T-helper 2 cell treated with Interferon-gamma antibody and Interleukin-4, amounts not matched to agents 5 μg/mL and 100 μg/mL, for 36 hours (primary cell): ENCODE results near the gene BRD4.

Source experiments
- DNase-seq: peaks from one replicate; pipeline ENCODE4 v3.0.0; 2021; ENCODE audit warnings: low spot score
- H3K27ac Mint-ChIP-seq: one replicate; pipeline ENCODE4 v1.8.0; 2021; ENCODE audit warnings: mild to moderate bottlenecking, mixed read lengths
- H3K27me3 Mint-ChIP-seq: one replicate; pipeline ENCODE4 v1.8.0; 2021; ENCODE audit warnings: low read depth, mixed read lengths
- H3K36me3 Mint-ChIP-seq: one replicate; pipeline ENCODE4 v1.8.0; 2021; ENCODE audit warnings: low read depth, mixed read lengths
- H3K4me1 Mint-ChIP-seq: one replicate; pipeline ENCODE4 v1.8.0; 2021; ENCODE audit warnings: low read depth, mixed read lengths
- H3K4me3 Mint-ChIP-seq: one replicate; pipeline ENCODE4 v1.8.0; 2022; ENCODE audit warnings: mild to moderate bottlenecking, moderate library complexity, mixed read lengths
- H3K9me3 Mint-ChIP-seq: one replicate; pipeline ENCODE4 v1.8.0; 2021; ENCODE audit warnings: mixed read lengths

Gene BRD4

DNA sequence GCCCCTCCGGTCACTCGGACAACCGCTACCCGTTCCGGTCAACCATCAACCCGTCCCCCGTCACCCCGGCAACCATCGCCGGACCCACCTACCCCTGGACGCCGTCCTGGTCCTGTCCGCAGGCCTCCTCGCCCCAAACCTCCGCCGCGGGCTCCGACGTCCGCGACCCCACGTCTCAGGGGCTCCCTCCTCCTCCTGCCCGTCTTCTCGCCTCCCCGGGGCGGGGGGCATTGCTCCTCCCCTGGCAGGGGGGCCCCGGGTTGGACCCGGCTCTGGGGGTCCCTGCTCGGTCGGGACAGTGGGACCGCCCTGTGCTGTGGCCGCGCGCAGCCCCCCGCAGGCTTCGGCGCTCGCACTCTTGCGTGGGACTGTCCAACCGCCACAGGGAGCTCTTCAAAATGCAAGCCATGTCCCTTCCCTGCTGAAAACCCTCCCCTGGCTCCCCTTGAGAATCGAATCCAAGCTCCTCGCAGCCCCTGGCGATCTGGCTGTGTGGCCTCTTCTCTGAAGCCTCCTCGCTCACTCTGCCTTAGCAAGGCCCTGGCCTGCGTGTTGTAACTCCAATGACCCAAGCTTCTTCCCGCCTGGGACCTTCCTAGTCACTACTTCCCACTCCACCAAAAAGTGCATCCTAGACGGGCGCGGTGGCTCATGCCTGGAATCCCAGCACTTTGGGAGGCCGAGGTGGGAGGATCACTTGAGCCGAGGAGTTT, 108.5 kb downstream of the BRD4 start:
- H3K36me3 Mint-ChIP-seq, result no peaks in the 10 kb centered on the region
- peaks cover 23% of the 10 kb centered on the region for H3K27me3 Mint-ChIP-seq
- H3K9me3 Mint-ChIP-seq, result no peaks in the 10 kb centered on the region
- H3K4me1 Mint-ChIP-seq, result peaks cover 8% of the 10 kb centered on the region
- H3K4me3 Mint-ChIP-seq, result peak overlapping the region; percentile 78
- H3K27ac Mint-ChIP-seq, result peak overlapping the region; percentile 36
- no peak for DNase-seq

DNA sequence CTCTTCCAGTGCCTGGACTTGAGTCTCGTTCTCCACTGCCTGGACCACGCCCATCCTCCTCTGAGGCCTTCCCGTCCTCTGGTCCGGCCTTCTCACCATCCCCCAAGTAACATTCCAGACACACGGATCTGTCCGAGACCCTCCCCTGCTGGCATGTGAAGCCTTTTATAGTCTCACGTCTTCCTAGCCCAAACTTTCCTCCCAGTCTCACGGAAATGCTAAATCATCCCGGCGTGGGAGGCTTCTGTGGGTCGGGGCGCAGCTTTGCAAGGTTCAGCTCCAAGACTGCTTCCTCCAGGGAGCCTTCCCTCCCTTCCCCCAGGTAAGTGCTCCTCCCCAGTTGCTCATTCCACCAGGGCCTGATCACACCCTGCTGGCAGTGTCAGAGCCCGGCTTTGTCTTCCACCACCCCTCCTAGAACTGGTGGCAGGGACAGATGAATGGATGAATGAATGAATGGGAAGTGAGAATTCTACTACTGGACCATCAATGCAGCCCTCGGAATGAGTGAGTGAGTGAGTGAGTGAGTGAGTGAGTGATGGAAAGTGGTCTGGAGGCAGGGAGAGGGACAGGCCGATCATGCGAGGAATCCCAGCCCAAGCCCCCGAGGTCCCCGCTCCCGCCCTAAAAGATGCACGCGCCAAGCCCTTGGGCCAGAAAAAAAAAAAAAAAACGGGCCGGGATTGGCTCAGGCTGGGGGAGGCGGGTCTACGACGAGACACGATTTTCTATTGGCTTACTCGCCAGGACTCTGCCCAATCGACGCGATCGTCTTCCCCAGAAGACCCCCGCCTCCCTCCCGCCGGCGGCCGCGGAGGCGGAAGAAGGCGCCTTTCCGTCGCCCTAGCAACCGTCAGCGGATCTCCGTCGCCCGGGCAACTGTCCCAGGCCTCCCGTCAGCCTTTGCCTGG, 109.3 kb downstream of the BRD4 start:
- H3K27me3 Mint-ChIP-seq, result peaks cover 23% of the 10 kb centered on the region
- peak overlapping the region; percentile 78 for H3K4me3 Mint-ChIP-seq
- peaks cover 8% of the 10 kb centered on the region for H3K4me1 Mint-ChIP-seq
- DNase-seq, result peak; percentile 81
- H3K36me3 Mint-ChIP-seq, result no peaks in the 10 kb centered on the region
- peak overlapping the region; percentile 29 for H3K27ac Mint-ChIP-seq
- no peaks in the 10 kb centered on the region for H3K9me3 Mint-ChIP-seq

DNA sequence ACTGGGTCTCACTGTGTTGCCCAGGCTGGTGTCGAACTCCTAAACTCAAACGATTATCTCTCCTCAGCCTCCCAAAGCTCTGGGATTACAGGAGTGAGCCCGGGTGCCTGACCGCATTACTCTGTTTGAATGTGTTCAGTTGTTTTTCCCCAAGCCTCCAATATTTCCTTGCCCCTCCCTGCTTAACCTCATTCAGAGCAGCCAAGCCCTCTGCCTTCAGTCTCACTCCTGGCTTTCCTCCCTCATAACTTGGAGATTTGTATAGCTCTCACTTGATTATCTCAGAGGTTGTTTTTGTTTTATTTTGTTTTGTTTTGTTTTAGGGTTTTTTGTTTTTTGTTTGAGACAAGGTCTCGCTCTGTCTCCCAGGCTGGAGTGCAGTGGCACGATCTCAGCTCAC, 111.5 kb downstream of the BRD4 start:
- Mint-ChIP-seq H3K27ac (no peak overlapping the region), H3K9me3 (no peaks in the 10 kb centered on the region), H3K4me3 (no peak overlapping the region), H3K4me1 (peaks cover 8% of the 10 kb centered on the region), H3K36me3 (no peaks in the 10 kb centered on the region), H3K27me3 (peaks cover 23% of the 10 kb centered on the region)
- DNase-seq, result no peak

- peaks cover 16% of the 10 kb centered on the region for H3K27me3 Mint-ChIP-seq
- H3K36me3 Mint-ChIP-seq, result no peaks in the 10 kb centered on the region
- no peak for DNase-seq
- no peak overlapping the region for H3K4me3 Mint-ChIP-seq
- no peaks in the 10 kb centered on the region for H3K9me3 Mint-ChIP-seq
- H3K4me1 Mint-ChIP-seq, result peaks cover 6% of the 10 kb centered on the region
- H3K27ac Mint-ChIP-seq, result no peak overlapping the region
Measured at GRCh38 chr19:15218501-15218900, 113.8 kb downstream of the BRD4 start.

GRCh38 chr19:15216363-15216762, 116.0 kb downstream of the BRD4 start:
- Mint-ChIP-seq H3K4me3 (no peak overlapping the region), H3K36me3 (no peaks in the 10 kb centered on the region), H3K4me1 (no peaks in the 10 kb centered on the region), H3K27me3 (peaks cover 3% of the 10 kb centered on the region), H3K9me3 (no peaks in the 10 kb centered on the region), H3K27ac (no peak overlapping the region)
- no peak for DNase-seq

GRCh38 chr19:15213715-15214381, 118.5 kb downstream of the BRD4 start:
- Mint-ChIP-seq H3K27ac (no peak overlapping the region), H3K4me3 (no peak overlapping the region), H3K9me3 (no peaks in the 10 kb centered on the region), H3K36me3 (no peaks in the 10 kb centered on the region), H3K27me3 (no peaks in the 10 kb centered on the region), H3K4me1 (no peaks in the 10 kb centered on the region)
- no peak for DNase-seq

DNA sequence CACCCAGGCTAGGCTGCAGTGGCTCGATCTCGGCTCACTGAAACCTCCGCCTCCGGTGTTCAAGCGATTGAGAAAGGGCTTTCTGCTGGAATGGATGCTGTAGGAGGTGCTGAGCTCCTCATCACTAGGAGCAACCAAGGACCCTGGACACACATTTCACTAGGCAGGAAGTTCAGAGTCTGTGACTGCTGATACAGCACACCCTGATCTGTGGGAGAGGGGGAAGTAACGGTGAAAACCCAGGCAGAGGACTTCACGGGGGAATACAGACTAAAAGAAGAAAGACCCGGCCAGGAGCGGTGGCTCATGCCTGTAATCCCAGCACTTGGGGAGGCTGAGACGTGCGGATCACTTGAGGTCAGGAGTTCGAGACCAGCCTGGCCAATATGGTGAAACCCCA, 119.6 kb downstream of the BRD4 start:
- Mint-ChIP-seq H3K27me3 (no peaks in the 10 kb centered on the region), H3K9me3 (no peaks in the 10 kb centered on the region), H3K36me3 (no peaks in the 10 kb centered on the region), H3K4me1 (no peaks in the 10 kb centered on the region), H3K27ac (no peak overlapping the region), H3K4me3 (no peak overlapping the region)
- no peak for DNase-seq

- Mint-ChIP-seq H3K4me3 (no peak overlapping the region), H3K27me3 (no peaks in the 10 kb centered on the region), H3K4me1 (no peaks in the 10 kb centered on the region), H3K36me3 (no peaks in the 10 kb centered on the region), H3K27ac (no peak overlapping the region), H3K9me3 (no peaks in the 10 kb centered on the region)
- no peak for DNase-seq
Measured at GRCh38 chr19:15210323-15210781, 122.0 kb downstream of the BRD4 start.

DNA sequence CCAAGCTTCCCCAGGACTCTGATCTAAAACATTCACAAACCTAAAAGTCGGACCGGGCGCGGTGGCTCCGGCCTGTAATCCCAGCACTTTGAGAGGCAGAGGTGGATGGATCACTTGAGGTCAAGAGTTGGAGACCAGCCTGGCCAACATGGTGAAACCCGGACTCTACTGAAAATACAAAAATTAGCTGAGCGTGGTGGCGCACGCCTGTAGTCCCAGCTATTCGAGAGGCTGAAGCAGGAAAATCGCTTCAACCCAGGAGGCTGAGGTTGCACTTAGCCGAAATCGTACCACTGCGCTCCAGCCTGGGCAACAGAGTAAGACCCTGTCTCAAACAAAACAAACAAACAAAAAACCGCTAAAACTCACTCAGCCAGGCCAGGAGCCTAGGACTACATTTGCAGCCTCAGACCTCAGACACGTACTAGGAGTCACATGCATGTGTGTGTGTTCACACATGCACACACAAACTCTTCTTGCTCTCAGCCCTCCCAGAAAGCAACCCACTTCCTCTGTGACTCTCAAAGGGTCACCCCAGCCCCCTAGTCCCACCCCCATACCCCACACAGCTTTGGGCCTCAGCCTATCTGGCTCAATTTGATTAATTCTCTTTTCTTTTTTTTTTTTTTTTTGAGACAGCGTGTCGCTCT, 130.8 kb downstream of the BRD4 start:
- Mint-ChIP-seq H3K27me3 (peaks cover 50% of the 10 kb centered on the region), H3K4me1 (peaks cover 4% of the 10 kb centered on the region), H3K27ac (no peak overlapping the region), H3K4me3 (peak overlapping the region; percentile 29), H3K36me3 (no peaks in the 10 kb centered on the region), H3K9me3 (no peaks in the 10 kb centered on the region)
- no peak for DNase-seq

DNA sequence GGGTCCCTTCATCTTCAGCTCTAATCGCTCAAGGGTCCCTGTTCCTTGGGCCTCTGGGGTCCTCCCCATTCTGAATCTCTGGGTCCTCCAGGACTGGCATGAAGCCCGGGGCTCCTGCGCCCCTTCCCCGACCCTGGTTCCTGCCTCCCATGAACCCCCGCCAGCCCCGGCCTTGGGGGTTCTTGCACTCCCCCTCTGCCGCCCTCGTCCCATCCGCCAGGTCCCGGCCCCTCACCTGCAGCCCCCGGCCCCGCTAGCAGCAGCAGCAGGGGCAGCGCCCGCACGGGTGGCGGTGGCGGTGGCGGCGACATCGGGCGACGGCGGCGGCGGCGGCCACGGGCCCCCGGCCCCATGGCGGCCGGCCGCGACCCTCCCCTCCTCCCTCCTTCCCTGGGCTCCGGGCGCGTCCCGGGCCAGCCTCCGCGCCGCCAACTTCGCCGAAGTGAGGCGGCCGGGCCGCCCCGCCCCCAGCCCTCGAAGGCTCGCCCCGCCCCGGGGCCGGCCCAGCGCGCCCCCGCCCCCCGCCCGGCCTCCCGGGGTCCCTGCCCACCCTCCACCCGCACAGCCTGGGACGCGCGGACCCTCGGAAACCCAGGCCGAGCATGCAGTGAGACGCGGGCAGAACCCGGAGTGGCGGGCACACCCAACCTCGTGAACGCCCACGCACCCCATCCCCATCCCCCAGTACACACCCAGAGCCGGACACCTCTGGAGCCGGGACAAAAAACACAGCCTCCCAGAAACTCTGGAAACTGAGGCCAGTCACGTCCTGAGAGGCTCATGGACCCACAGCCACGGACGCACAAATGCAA, 131.6 kb downstream of the BRD4 start, which contains the start of gene NOTCH3:
Gene NOTCH3, minus strand, starts transcription at position 443 of the 812 bp plus-strand sequence. Its CDS starts 90 bp downstream, at position 353.
- no peaks in the 10 kb centered on the region for H3K9me3 Mint-ChIP-seq
- no peak for DNase-seq
- peak within 1 kb of the TSS; percentile 29 for H3K4me3 Mint-ChIP-seq
- peaks cover 4% of the 10 kb centered on the region for H3K4me1 Mint-ChIP-seq
- H3K27me3 Mint-ChIP-seq, result peaks cover 57% of the 10 kb centered on the region
- no peaks in the 10 kb centered on the region for H3K36me3 Mint-ChIP-seq
- no peak within 1 kb of the TSS for H3K27ac Mint-ChIP-seq

GRCh38 chr19:15199661-15200552, 132.4 kb downstream of the BRD4 start:
- no peak overlapping the region for H3K27ac Mint-ChIP-seq
- peak overlapping the region; percentile 22 for H3K4me3 Mint-ChIP-seq
- H3K27me3 Mint-ChIP-seq, result peaks cover 57% of the 10 kb centered on the region
- H3K36me3 Mint-ChIP-seq, result no peaks in the 10 kb centered on the region
- H3K9me3 Mint-ChIP-seq, result no peaks in the 10 kb centered on the region
- DNase-seq, result no peak
- H3K4me1 Mint-ChIP-seq, result peaks cover 4% of the 10 kb centered on the region

DNA sequence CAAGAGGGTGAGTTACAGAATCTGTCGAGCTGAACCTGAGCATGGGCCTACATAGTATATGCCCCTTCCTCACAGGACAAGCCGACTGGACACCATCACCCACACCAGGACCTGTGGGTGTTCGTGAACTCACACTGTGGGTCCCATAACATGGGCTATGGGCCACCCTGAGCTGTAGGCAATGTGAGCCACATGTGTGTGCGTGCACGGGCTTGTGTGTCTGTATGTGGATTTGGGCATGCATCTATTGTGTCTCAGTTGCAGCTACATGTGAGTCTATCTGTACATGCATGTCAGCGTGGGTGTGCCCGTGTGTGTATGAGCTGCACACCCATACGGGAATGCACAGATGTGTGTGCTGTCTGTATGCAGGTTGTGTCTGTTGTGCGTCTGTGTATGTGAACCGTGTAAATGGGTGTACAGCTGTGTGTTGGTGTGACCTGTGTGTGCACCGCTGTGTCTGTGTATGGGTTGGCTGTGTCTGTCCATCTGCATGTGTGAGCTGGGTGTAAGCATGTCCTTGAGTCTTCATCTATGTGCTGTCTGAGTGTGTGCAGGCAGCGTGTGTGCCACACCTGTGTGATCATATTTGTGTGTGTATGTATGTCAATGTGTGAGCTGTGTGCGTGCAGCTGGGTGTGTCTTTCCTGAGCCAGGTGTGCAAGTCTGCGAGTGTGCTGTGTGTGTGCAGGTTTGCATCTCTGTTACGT, 133.2 kb downstream of the BRD4 start:
- Mint-ChIP-seq H3K36me3 (no peaks in the 10 kb centered on the region), H3K4me3 (peak overlapping the region; percentile 22), H3K9me3 (no peaks in the 10 kb centered on the region), H3K4me1 (peaks cover 4% of the 10 kb centered on the region), H3K27me3 (peaks cover 63% of the 10 kb centered on the region), H3K27ac (no peak overlapping the region)
- DNase-seq, result no peak
